ENCODE measurements around the gene FARS2. TPM values are rescaled to one million over a fixed set of nuclear protein-coding genes. Genes with fewer than 3 reads are reported as not detected.

Gene FARS2
- total and polyA plus RNA-seq, 5 experiments from 2014 or later, result 13.6 to 39.1 (median 28.1) TPM

GRCh38 chr6:5580736-5581581 lies 319.6 kb downstream of the FARS2 start:
- peak overlapping the region; percentile 88 to 99 (median 95) for H3K27ac Mint-ChIP-seq
- H3K27me3 Mint-ChIP-seq, result no peaks in the 10 kb centered on the region
- peak overlapping the region; percentile 24 to 74 (median 65) for H3K4me3 Mint-ChIP-seq
- peak; percentile 7 to 68 (median 24) for DNase-seq
- peaks cover 0 to 6% (median 3%) of the 10 kb centered on the region in 3 donors for H3K36me3 Mint-ChIP-seq
- H3K4me1 Mint-ChIP-seq, result peaks cover 9 to 36% (median 31%) of the 10 kb centered on the region in 4 donors
- peak; percentile 79 to 89 for ATAC-seq
- peaks cover 0 to 7% (median 3%) of the 10 kb centered on the region in 9 donors for H3K9me3 Mint-ChIP-seq
- POLR2A ChIA-PET, result interaction anchor here (0.5 to 0.7 kb wide), 2 partner anchors 38 to 125 kb away, joined by 3 read pairs; no protein-coding TSS in a partner anchor

GRCh38 chr6:5582762-5583161 lies 321.4 kb downstream of the FARS2 start:
- Mint-ChIP-seq H3K27me3 (no peaks in the 10 kb centered on the region), H3K4me1 (peaks cover 9 to 36% (median 31%) of the 10 kb centered on the region in 4 donors), H3K4me3 (no peak overlapping the region), H3K36me3 (peaks cover 0 to 10% (median 10%) of the 10 kb centered on the region in 3 donors), H3K9me3 (peaks cover 0 to 12% (median 7%) of the 10 kb centered on the region in 9 donors), H3K27ac (peak overlapping the region in 5 of 10 donors; percentile 2 to 76 (median 52))
- POLR2A ChIA-PET, result no interaction called here
- no peak for DNase-seq
- ATAC-seq, result no peak

DNA sequence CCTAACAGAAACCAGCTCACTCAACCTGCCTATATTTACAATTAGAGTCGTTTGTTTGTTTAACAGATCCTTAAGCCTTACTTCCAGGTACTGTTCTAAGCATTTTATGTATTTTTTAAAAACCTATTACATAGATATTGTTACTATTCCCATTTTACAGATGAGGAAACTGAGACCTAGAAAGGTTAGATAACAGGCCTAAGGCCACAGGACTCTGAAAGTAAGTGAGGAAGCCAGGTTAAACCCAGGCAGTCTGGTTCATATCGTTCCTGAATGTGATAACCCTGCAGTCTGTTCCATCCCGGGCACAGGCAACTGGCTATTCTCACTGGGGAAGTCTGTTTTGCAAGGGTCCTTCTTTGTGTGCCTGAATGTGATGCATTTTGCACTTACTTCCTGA lies 322.2 kb downstream of the FARS2 start:
- Mint-ChIP-seq H3K4me1 (peaks cover 11 to 39% (median 31%) of the 10 kb centered on the region in 4 donors), H3K36me3 (peaks cover 0 to 10% (median 10%) of the 10 kb centered on the region in 3 donors), H3K9me3 (peaks cover 0 to 12% (median 7%) of the 10 kb centered on the region in 9 donors), H3K27ac (no peak overlapping the region), H3K4me3 (no peak overlapping the region), H3K27me3 (no peaks in the 10 kb centered on the region)
- ATAC-seq (no peak), DNase-seq (no peak)
- POLR2A ChIA-PET, result interaction anchor here (0.6 kb wide), 1 partner anchor 1203 kb away, joined by 3 read pairs; no protein-coding TSS in a partner anchor

DNA sequence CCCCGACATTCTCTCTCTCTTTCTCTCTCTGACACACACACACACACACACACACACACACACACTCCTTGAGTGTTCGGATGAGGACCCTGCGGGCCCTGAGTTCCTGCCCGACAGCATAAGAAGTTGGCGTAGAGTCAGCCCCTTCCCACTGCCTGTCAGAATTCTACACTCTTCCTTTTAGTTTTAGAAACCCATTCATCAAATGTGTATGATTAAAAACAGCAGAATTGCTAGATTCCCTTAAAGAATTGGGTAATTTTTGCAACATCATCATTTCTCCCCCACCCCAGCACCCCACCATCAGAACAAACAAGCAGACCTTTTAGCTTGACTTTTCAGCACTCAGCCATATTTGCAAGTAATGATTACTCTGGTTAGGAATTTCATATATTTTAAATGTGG lies 322.8 kb downstream of the FARS2 start:
- DNase-seq, result no peak
- Mint-ChIP-seq H3K4me3 (no peak overlapping the region), H3K36me3 (peaks cover 0 to 10% (median 10%) of the 10 kb centered on the region in 3 donors), H3K9me3 (peaks cover 0 to 12% (median 7%) of the 10 kb centered on the region in 9 donors), H3K27ac (peak overlapping the region in 4 of 10 donors; percentile 27 to 90 (median 41)), H3K27me3 (no peaks in the 10 kb centered on the region), H3K4me1 (peaks cover 13 to 43% (median 31%) of the 10 kb centered on the region in 4 donors)
- POLR2A ChIA-PET, result interaction anchor here (0.6 kb wide), 1 partner anchor 1202 kb away, joined by 3 read pairs; no protein-coding TSS in a partner anchor
- ATAC-seq, result no peak

- Mint-ChIP-seq H3K36me3 (peaks cover 0 to 13% (median 10%) of the 10 kb centered on the region in 3 donors), H3K27me3 (no peaks in the 10 kb centered on the region), H3K4me1 (peaks cover 4 to 23% (median 10%) of the 10 kb centered on the region in 4 donors), H3K9me3 (peaks cover 0 to 12% (median 7%) of the 10 kb centered on the region in 9 donors), H3K4me3 (no peak overlapping the region), H3K27ac (no peak overlapping the region)
- ATAC-seq (no peak), DNase-seq (no peak)
- POLR2A ChIA-PET, result no interaction called here
Measured at GRCh38 chr6:5587648-5588047, 326.3 kb downstream of the FARS2 start.

- H3K4me3 Mint-ChIP-seq, result no peak overlapping the region
- H3K9me3 Mint-ChIP-seq, result peaks cover 0 to 12% (median 7%) of the 10 kb centered on the region in 9 donors
- DNase-seq, result no peak
- POLR2A ChIA-PET, result no interaction called here
- H3K4me1 Mint-ChIP-seq, result peaks cover 0 to 15% (median 5%) of the 10 kb centered on the region in 4 donors
- H3K36me3 Mint-ChIP-seq, result peaks cover 0 to 13% (median 10%) of the 10 kb centered on the region in 3 donors
- H3K27ac Mint-ChIP-seq, result no peak overlapping the region
- no peaks in the 10 kb centered on the region for H3K27me3 Mint-ChIP-seq
- ATAC-seq, result no peak
Measured at GRCh38 chr6:5589422-5590141, 328.3 kb downstream of the FARS2 start.

- ATAC-seq, result no peak
- POLR2A ChIA-PET, result no interaction called here
- no peaks in the 10 kb centered on the region for H3K27me3 Mint-ChIP-seq
Measured at GRCh38 chr6:5590187-5590586, 328.9 kb downstream of the FARS2 start.

DNA sequence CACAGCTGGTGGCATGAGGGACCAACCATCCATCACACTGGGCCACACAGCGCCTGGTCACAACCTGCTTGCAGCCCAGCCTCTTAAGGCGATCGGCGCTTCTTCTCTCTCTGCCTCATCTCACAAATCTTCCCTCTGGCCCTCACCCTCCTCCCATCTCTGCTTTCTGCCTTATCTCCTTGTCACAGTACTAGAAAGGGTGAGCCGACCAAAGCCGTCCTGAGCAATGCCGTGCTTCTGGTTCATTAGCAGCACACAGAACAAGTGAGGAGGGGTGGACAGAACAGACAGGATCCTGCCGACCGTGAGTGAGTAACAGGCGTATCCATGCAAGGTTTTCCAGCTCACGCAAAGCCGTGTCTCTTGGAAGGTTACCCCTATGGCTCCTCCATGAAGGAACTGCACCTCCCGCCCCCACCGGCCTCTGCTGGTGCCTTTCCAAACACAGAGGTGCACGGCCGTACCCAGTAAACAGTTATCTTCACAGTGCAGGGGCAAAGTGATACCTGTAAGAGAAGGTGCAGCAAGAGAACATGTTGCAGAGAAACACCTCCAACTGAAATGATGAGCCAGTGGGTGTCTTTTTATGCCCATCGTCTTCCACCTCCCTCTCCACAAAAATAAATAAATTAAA lies 331.7 kb downstream of the FARS2 start:
- ATAC-seq (no peak), DNase-seq (no peak)
- H3K27ac Mint-ChIP-seq, result peak overlapping the region in 1 of 10 donors; percentile 22
- POLR2A ChIA-PET, result no interaction called here
- H3K4me3 Mint-ChIP-seq, result no peak overlapping the region
- no peaks in the 10 kb centered on the region for H3K9me3 Mint-ChIP-seq
- no peaks in the 10 kb centered on the region for H3K27me3 Mint-ChIP-seq
- H3K4me1 Mint-ChIP-seq, result peaks cover 0 to 19% (median 9%) of the 10 kb centered on the region in 4 donors
- H3K36me3 Mint-ChIP-seq, result peaks cover 0 to 3% (median 2%) of the 10 kb centered on the region in 3 donors

More at GRCh38 chr6:5590187-5590586, 328.9 kb downstream of the FARS2 start:
- H3K9me3 Mint-ChIP-seq, result peaks cover 0 to 12% (median 7%) of the 10 kb centered on the region in 9 donors
- peaks cover 0 to 17% (median 7%) of the 10 kb centered on the region in 4 donors for H3K4me1 Mint-ChIP-seq
- peaks cover 0 to 13% (median 10%) of the 10 kb centered on the region in 3 donors for H3K36me3 Mint-ChIP-seq
- H3K27ac Mint-ChIP-seq, result no peak overlapping the region
- H3K4me3 Mint-ChIP-seq, result no peak overlapping the region
- no peak for DNase-seq

DNA sequence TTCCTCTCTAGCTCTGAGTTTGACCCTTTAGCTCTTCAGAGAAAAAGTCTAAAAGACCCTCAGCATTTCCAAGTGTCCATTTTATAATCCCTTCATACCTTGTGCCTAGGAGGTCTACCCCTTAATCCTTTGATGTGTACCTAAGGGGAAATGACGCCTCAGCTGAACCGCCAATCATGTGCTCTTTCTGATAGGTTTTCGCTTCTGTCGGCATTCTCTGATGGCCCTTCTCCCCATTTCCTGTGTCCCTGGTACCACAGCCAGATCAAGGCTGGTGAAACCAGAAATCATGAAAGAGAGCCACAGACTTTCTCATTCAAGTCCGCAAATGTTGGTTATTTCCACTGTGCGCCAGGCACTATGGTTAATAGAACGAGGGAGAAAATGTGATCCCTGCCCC lies 333.9 kb downstream of the FARS2 start:
- Mint-ChIP-seq H3K36me3 (peaks cover 0 to 3% (median 2%) of the 10 kb centered on the region in 3 donors), H3K27me3 (no peaks in the 10 kb centered on the region), H3K9me3 (no peaks in the 10 kb centered on the region), H3K4me3 (no peak overlapping the region), H3K27ac (peak overlapping the region in 2 of 10 donors; percentile 25 to 84), H3K4me1 (peaks cover 0 to 8% (median 5%) of the 10 kb centered on the region in 4 donors)
- POLR2A ChIA-PET, result no interaction called here
- no peak for DNase-seq
- ATAC-seq, result no peak

DNA sequence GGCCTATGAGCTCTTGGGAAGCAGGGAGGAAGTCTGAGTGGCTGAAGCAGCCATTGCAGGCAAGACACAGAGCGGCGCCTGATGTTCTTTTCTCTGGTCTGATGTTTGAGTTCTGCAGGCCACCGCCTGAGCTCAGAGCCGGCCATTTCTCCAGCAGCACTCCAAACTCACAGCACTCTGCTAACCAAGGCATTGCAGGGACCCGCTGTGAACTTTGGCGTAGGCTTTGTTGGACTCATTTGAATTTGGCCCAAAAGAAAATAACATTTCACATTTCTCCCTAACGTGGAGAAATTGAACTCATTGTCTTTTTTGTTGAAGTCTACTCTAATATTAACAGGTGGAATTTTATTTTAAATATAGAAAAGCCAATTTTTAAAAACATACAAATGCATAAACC lies 336.1 kb downstream of the FARS2 start:
- peak overlapping the region in 1 of 10 donors; percentile 35 for H3K27ac Mint-ChIP-seq
- POLR2A ChIA-PET, result no interaction called here
- no peak for DNase-seq

DNA sequence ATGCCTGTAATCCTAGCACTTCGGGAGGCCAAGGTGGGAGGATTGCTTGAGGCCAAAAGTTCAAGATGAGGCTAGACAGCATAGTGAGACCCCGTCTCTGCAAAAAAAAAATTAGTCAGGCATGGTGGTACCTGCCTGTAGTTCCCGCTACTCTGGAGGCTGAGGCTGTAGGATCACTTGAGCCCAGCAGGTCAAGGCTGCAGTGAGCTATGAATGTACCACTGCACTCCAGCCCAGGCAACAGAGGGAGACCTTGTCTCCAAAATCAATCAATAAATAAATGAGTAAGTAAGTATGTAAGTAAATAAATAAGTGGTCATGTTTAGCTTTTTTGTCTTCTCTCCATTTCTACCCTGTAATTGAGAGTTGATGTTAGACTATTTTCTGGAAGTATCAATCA lies 336.8 kb downstream of the FARS2 start:
- no peaks in the 10 kb centered on the region for H3K9me3 Mint-ChIP-seq
- no peak for ATAC-seq
- peaks cover 0 to 2% (median 2%) of the 10 kb centered on the region in 3 donors for H3K36me3 Mint-ChIP-seq
- H3K27me3 Mint-ChIP-seq, result no peaks in the 10 kb centered on the region
- no peak for DNase-seq
- POLR2A ChIA-PET, result no interaction called here
- no peak overlapping the region for H3K4me3 Mint-ChIP-seq
- H3K4me1 Mint-ChIP-seq, result peaks cover 0 to 7% (median 5%) of the 10 kb centered on the region in 4 donors
- no peak overlapping the region for H3K27ac Mint-ChIP-seq

More for the DNA sequence above, 336.1 kb downstream of the FARS2 start:
- peaks cover 0 to 3% (median 2%) of the 10 kb centered on the region in 3 donors for H3K36me3 Mint-ChIP-seq
- ATAC-seq, result no peak
- H3K4me1 Mint-ChIP-seq, result peaks cover 0 to 7% (median 5%) of the 10 kb centered on the region in 4 donors
- H3K9me3 Mint-ChIP-seq, result no peaks in the 10 kb centered on the region
- no peak overlapping the region for H3K4me3 Mint-ChIP-seq
- H3K27me3 Mint-ChIP-seq, result no peaks in the 10 kb centered on the region

DNA sequence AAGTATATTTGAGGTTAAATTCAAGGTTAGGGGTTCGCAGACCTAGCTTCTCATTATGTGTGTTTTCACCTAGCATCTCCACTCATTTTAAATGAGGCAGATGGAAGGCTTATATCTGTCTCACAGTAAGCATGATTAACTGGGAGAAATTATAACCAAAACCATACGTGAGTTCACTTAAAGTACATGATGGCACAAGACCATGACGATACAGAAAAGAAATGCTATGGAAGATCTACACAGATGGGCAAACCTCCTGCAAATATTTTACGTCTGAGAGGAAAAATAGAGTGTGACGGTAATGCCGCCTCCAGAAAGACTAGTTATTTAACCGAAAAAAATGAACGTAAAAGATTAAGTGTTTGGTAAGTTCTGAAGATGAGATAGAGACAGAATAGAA lies 337.8 kb downstream of the FARS2 start:
- POLR2A ChIA-PET, result no interaction called here
- peaks cover 0 to 12% (median 5%) of the 10 kb centered on the region in 4 donors for H3K4me1 Mint-ChIP-seq
- peaks cover 0 to 2% (median 2%) of the 10 kb centered on the region in 3 donors for H3K36me3 Mint-ChIP-seq
- ATAC-seq (no peak), DNase-seq (no peak)
- no peak overlapping the region for H3K4me3 Mint-ChIP-seq
- no peaks in the 10 kb centered on the region for H3K9me3 Mint-ChIP-seq
- H3K27ac Mint-ChIP-seq, result no peak overlapping the region
- H3K27me3 Mint-ChIP-seq, result no peaks in the 10 kb centered on the region

Measured in naive thymus-derived CD8-positive, alpha-beta T cell (primary cell).